GM23338 (cell line): Measurements from ENCODE around the gene NR4A1. TPM values are rescaled to one million over a fixed set of nuclear protein-coding genes. Genes with fewer than 3 reads are reported as not detected.

ENCODE experiments used
- ATAC-seq: fragments of 200-7000 bp; cut with Tn5 transposase; 3 replicates; pipeline ENCODE4 v1.9.1; 2020
- DNase-seq: peaks from one replicate; pipeline ENCODE4 v3.0.0-alpha.2; 2015; ENCODE audit warnings: low spot score
- H2AFZ ChIP-seq: fragments of 200-600 bp; sonication (generic); 2 replicates; pipeline ENCODE4 v1.8.0; 2016; ENCODE audit warnings: antibody characterized with exemption, mild to moderate bottlenecking, moderate library complexity
- H3F3A ChIP-seq: fragments of 200-600 bp; sonication (generic); replicated peaks from 2 replicates; pipeline ENCODE4 v1.8.0; 2017; ENCODE audit warnings: antibody characterized with exemption, mixed run types, low read depth
- H3K27ac ChIP-seq: fragments of 200-600 bp; sonication (generic); 2 replicates; pipeline ENCODE4 v1.6.1; 2016; ENCODE audit warnings: low read depth
- H3K27me3 ChIP-seq: fragments of 200-600 bp; sonication (generic); 2 replicates; pipeline ENCODE4 v1.8.0; 2016; ENCODE audit warnings: mild to moderate bottlenecking, mixed run types, moderate library complexity; ENCODE audit not compliant: insufficient read depth
- H3K36me3 ChIP-seq: fragments of 200-600 bp; sonication (generic); 2 replicates; pipeline ENCODE4 v1.8.0; 2016; ENCODE audit warnings: mild to moderate bottlenecking; ENCODE audit not compliant: insufficient read depth
- H3K4me1 ChIP-seq: fragments of 200-600 bp; sonication (generic); 2 replicates; pipeline ENCODE4 v1.8.0; 2016; ENCODE audit warnings: mild to moderate bottlenecking, moderate library complexity; ENCODE audit not compliant: insufficient read depth
- H3K4me2 ChIP-seq: fragments of 200-600 bp; sonication (generic); 2 replicates; pipeline ENCODE4 v1.7.1; 2017; ENCODE audit warnings: mixed run types
- H3K4me3 ChIP-seq: fragments of 200-600 bp; sonication (generic); 2 replicates; pipeline ENCODE4 v1.6.1; 2016; ENCODE audit warnings: mixed run types
- H3K79me2 ChIP-seq: fragments of 200-600 bp; sonication (generic); replicated peaks from 2 replicates; pipeline ENCODE4 v1.8.0; 2017; ENCODE audit warnings: mild to moderate bottlenecking; ENCODE audit not compliant: insufficient read depth
- H3K9me2 ChIP-seq: fragments of 200-600 bp; sonication (generic); 2 replicates; pipeline ENCODE4 v1.8.0; 2017; ENCODE audit not compliant: insufficient read depth
- H4K20me1 ChIP-seq: fragments of 200-600 bp; sonication (generic); replicated peaks from 2 replicates; pipeline ENCODE4 v1.8.0; 2017; ENCODE audit warnings: mild to moderate bottlenecking; ENCODE audit not compliant: insufficient read depth
- H3K27ac Mint-ChIP-seq: 2 replicates; pipeline ENCODE4 v1.8.0; 2020; ENCODE audit warnings: inconsistent platforms, mild to moderate bottlenecking, moderate library complexity, mixed read lengths
- H3K27me3 Mint-ChIP-seq: 3 replicates; pipeline ENCODE4 v1.8.0; 2022; ENCODE audit warnings: low read depth, mild to moderate bottlenecking, moderate library complexity, mixed read lengths, inconsistent platforms; ENCODE audit not compliant: insufficient read depth, poor library complexity
- H3K36me3 Mint-ChIP-seq: 3 replicates; pipeline ENCODE4 v1.8.0; 2021; ENCODE audit warnings: low read depth, mild to moderate bottlenecking, inconsistent platforms, moderate library complexity, mixed read lengths
- H3K4me1 Mint-ChIP-seq: 3 replicates; pipeline ENCODE4 v1.8.0; 2020; ENCODE audit warnings: mild to moderate bottlenecking, inconsistent platforms, mixed read lengths
- H3K4me3 Mint-ChIP-seq: 3 replicates; pipeline ENCODE4 v1.8.0; 2021; ENCODE audit warnings: moderate library complexity, mild to moderate bottlenecking, inconsistent platforms, mixed read lengths
- H3K9me3 Mint-ChIP-seq: 3 replicates; pipeline ENCODE4 v1.8.0; 2020; ENCODE audit warnings: moderate library complexity, mild to moderate bottlenecking, inconsistent platforms, mixed read lengths
- CREB1 ChIP-seq: fragments of 250-450 bp; sonication (Bioruptor Pico); IDR thresholded peaks from 2 replicates; pipeline ENCODE4 v1.5.0; 2020; ENCODE audit warnings: low read depth, mild to moderate bottlenecking, moderate library complexity
- CTCF ChIP-seq, 2 experiments: fragments of 200-600 bp in 1 of 2; sonication (generic) in 1 of 2; conservative IDR thresholded peaks; 2 replicates each; pipeline versions ENCODE4 v1.5.1 to v1.6.1; 2016 to 2017; ENCODE audit warnings: antibody characterized with exemption in 2 of 2, low read depth in 2 of 2, mild to moderate bottlenecking in 2 of 2, moderate library complexity in 1 of 2
- ETS1 ChIP-seq: IDR thresholded peaks from 2 replicates; pipeline ENCODE4 v1.6.1; 2016; ENCODE audit warnings: antibody characterized with exemption
- EZH2 ChIP-seq: fragments of 200-600 bp; sonication (generic); IDR thresholded peaks from one replicate; pipeline ENCODE4 v1.8.0; 2017; ENCODE audit warnings: antibody characterized with exemption, mild to moderate bottlenecking, low read depth; ENCODE audit not compliant: unreplicated experiment
- NANOG ChIP-seq: IDR thresholded peaks from 2 replicates; pipeline ENCODE4 v1.6.1; 2016; ENCODE audit warnings: antibody characterized with exemption, borderline replicate concordance
- POLR2AphosphoS5 ChIP-seq: IDR thresholded peaks from 2 replicates; pipeline ENCODE4 v1.6.1; 2016; ENCODE audit warnings: antibody characterized with exemption, low read depth
- ZNF114 ChIP-seq: fragments of 250-450 bp; sonication (Bioruptor Pico); IDR thresholded peaks from 2 replicates; pipeline ENCODE4 v1.5.0; 2020; ENCODE audit warnings: mild to moderate bottlenecking, moderate library complexity
- ZNF462 ChIP-seq: fragments of 250-450 bp; sonication (Bioruptor Pico); IDR thresholded peaks from 2 replicates; pipeline ENCODE4 v1.5.0; 2020; ENCODE audit warnings: mild to moderate bottlenecking, moderate library complexity
- polyA plus RNA-seq: library from polyadenylated mRNA; unstranded; fragments of >200 nt; fragmentation: Nextera tagmentation; extraction: Ambion mirVana; gene quantifications from 2 replicates; pipeline ENCODE4 v1.2.1, GENCODE V29; 2016
- total RNA-seq: library from RNA; depleted of rRNA; stranded (reverse); fragments of >200 nt; shearing (Covaris generic); gene quantifications from 2 replicates; pipeline ENCODE4 v1.2.3, GENCODE V29; 2014

Gene NR4A1
- total and polyA plus RNA-seq, 2 experiments from 2014 or later = 7.5 to 19.1 TPM

GRCh38 chr12:52085682-52086180 is 34.5 kb downstream of the NR4A1 start (continued):
- TF ChIP-seq ZNF114 (CRISPR knock-in tag) (no peak), POLR2AphosphoS5 (no peak), ETS1 (no peak), CTCF (conservative IDR thresholded peaks at IDR 0.05; ENCODE audit: low read depth in 2 of 2) (no peak)

GRCh38 chr12:52086366-52086765 is 35.1 kb downstream of the NR4A1 start:
- H4K20me1 ChIP-seq = no peaks in the 10 kb centered on the region
- H3K27ac ChIP-seq = no peak overlapping the region
- no peaks in the 10 kb centered on the region; the same call in 2 of the 3 replicates for H3K36me3 Mint-ChIP-seq
- no peak overlapping the region for H3K4me3 Mint-ChIP-seq
- no peak overlapping the region for H2AFZ ChIP-seq
- TF ChIP-seq EZH2 = no peak
- no peak for TF ChIP-seq NANOG
- no peak for TF ChIP-seq POLR2AphosphoS5
- TF ChIP-seq ZNF462 (CRISPR knock-in tag) = no peak
- no peak for TF ChIP-seq CREB1
- H3K4me1 ChIP-seq = peaks cover 24% of the 10 kb centered on the region; the same call in 1 of the 2 replicates
- peaks cover 8% of the 10 kb centered on the region for H3K27me3 Mint-ChIP-seq
- H3K4me3 ChIP-seq = no peak overlapping the region
- H3F3A ChIP-seq = 0 out of 2 replicates have a peak, but pooled peaks cover 4% of the 10 kb centered on the region
- ATAC-seq = no peak
- H3K36me3 ChIP-seq = no peaks in the 10 kb centered on the region
- H3K27ac Mint-ChIP-seq = no peak overlapping the region
- H3K9me2 ChIP-seq = no peaks in the 10 kb centered on the region
- no peak for DNase-seq
- no peak overlapping the region for H3K4me2 ChIP-seq
- H3K79me2 ChIP-seq = no peaks in the 10 kb centered on the region
- no peaks in the 10 kb centered on the region for H3K27me3 ChIP-seq
- H3K4me1 Mint-ChIP-seq = peaks cover 25% of the 10 kb centered on the region
- no peaks in the 10 kb centered on the region for H3K9me3 Mint-ChIP-seq
